22Rv1 (cell line): ENCODE results near the gene AHNAK.

Experiments used
- H3K27ac ChIP-seq: fragments of 450-650 bp; 2 replicates; pipeline ENCODE4 v1.5.1; 2017
- CTCF ChIP-seq: fragments of 450-650 bp; IDR thresholded peaks from 2 replicates; pipeline ENCODE4 v1.5.1; 2017; ENCODE audit warnings: mild to moderate bottlenecking
- ZFX ChIP-seq: fragments of 450-650 bp; IDR thresholded peaks from 2 replicates; pipeline ENCODE4 v1.6.1; 2017; ENCODE audit warnings: antibody characterized with exemption, borderline replicate concordance

AHNAK gene

GRCh38 chr11:62439785-62440602 is 106.6 kb downstream of the AHNAK start:
- TF ChIP-seq CTCF, result no peak
- TF ChIP-seq ZFX, result no peak
- no peak overlapping the region for H3K27ac ChIP-seq

GRCh38 chr11:62438641-62439040 is 108.0 kb downstream of the AHNAK start:
- no peak overlapping the region for H3K27ac ChIP-seq

GRCh38 chr11:62437616-62438015 is 109.0 kb downstream of the AHNAK start:
- H3K27ac ChIP-seq, result no peak overlapping the region
- TF ChIP-seq CTCF (no peak), ZFX (no peak)

More at GRCh38 chr11:62438641-62439040, 108.0 kb downstream of the AHNAK start:
- TF ChIP-seq ZFX, result no peak
- no peak for TF ChIP-seq CTCF

- no peak for TF ChIP-seq ZFX
- no peak for TF ChIP-seq CTCF
- H3K27ac ChIP-seq, result no peak overlapping the region
Measured at GRCh38 chr11:62435846-62436660, 110.6 kb downstream of the AHNAK start.

- TF ChIP-seq ZFX, result no peak
- no peak overlapping the region for H3K27ac ChIP-seq
Measured at GRCh38 chr11:62433904-62434276, 112.7 kb downstream of the AHNAK start.

GRCh38 chr11:62433141-62433903 is 113.3 kb downstream of the AHNAK start:
- TF ChIP-seq ZFX (no peak), CTCF (no peak)
- no peak overlapping the region for H3K27ac ChIP-seq

- no peak overlapping the region for H3K27ac ChIP-seq
- TF ChIP-seq CTCF (no peak), ZFX (no peak)
Measured at GRCh38 chr11:62432695-62433094, 113.9 kb downstream of the AHNAK start.
